COLO668 (cell line): ENCODE results near the gene DCXR.

Source experiments
- DNase-seq: peaks from one replicate; lab custom pipeline; 2025; ENCODE audit not compliant: unreplicated experiment; lab: John Stamatoyannopoulos, UW

DCXR gene

DNA sequence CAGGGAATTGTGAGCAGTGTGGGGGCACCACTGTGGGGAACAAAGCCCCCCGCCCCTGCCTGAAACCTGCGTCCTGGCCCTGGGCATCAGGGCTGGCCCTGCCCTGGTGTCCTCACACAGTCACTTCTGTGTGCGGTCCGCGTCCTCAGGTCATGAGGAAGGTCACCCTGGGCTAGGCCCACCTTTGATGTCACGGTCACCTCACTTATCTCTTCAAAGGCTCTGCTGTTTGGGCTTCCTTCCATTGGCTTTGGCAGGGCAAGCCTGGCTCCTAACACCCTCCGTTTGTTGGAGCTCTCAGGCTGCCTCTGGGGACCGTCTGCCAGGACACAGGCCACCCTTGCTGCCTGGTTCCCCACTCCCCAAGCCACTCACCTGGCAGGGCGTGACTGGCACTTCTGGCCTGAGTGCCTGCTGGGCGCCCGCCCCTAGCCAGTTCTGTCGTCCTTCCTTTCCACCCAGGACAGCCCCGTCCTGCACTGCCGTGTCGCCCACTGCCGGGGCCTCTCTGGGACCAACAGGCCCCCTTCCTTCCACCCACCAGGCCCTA, 23.6 kb downstream of the DCXR start:
- no peak for DNase-seq

DNA sequence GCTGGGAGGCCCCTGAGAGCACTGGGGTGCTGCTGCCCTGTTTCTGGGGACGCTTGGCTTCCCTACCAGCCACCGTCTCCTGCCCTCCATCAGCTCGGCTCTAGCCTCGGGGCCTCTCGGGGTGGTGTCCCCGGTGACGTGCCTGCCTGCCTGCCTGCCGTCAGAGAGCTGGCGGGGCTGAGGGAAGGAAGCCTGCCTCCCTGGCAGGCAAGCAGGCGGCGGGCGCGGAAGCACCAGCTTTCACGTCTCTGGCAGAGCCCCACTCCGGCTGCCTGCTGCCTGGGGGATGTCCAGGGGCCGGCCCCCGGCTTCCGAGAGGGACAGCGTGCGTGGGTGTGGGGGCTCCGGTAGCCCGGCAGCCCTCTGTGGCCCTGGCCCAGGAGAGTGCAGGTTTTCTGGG, 24.2 kb downstream of the DCXR start:
- no peak for DNase-seq

GRCh38 chr17:82012640-82013295, 24.7 kb downstream of the DCXR start:
- no peak for DNase-seq

- no peak for DNase-seq
Observed at GRCh38 chr17:82012261-82012639, 25.2 kb downstream of the DCXR start.

- no peak for DNase-seq
Observed at GRCh38 chr17:82011617-82012187, 25.8 kb downstream of the DCXR start.

DNA sequence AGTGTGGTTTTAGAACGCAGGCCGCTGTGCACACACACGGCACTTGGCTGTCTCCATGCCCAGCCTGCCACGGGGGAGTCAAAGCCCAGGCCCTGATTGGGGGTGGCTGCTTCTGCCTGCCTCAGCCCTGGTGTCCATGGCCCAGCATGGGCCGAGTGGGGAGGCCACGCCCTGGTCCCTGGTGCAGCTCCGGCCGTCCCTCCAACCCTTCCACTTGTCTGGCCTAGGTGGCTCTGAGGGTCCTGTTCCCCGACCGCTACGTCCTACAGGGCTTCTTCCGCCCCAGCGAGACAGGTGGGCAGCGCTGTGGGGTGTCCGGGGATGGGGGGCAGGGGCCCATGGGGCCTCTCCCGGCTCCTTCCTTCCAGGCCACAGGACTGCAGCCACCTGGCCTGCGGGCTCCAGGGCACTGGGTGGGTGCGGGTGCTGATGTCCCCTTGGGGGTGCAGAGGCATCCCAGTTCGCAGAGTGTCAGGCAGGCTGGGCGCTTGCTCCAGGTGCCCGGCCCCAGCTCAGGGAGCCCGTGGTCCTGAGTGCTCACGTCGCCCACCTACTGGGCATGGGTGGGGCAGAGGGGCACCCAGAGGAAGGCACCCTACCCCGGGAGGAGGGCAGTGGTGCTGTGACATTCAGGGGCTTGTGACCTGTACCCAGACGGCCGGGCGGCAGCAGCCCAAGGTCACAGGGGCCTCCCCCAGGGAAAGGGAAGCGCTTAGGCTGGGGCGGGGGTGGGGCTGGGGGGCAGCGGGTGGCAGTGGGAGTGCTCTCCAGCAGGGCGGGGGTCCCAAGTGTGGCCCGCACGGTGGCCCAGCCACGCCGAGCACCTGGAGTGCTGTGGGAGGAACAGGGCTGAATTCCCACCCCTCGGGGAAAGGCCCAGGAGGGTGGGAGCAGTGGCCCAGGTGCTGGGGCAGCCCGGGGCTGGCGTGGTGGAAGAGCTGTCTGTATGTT, 26.6 kb downstream of the DCXR start:
- no peak for DNase-seq

DNA sequence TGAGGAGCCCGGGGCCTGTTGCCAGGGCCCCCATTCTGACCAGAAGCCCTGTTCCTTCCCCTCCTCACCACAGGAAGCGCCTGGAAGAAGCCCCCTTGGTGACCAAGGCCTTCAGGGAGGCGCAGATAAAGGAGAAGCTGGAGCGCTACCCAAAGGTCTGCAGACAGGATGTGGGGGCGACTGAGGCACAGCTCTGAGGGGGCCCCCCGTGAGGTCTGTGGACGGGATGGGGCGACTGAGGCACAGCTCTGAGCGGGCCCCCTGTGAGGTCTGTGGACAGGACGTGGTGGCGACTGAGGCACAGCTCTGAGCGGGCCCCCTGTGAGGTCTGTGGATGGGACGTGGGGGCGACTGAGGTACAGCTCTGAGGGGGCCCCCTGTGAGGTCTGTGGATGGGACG, 28.1 kb downstream of the DCXR start:
- DNase-seq, result no peak

DNA sequence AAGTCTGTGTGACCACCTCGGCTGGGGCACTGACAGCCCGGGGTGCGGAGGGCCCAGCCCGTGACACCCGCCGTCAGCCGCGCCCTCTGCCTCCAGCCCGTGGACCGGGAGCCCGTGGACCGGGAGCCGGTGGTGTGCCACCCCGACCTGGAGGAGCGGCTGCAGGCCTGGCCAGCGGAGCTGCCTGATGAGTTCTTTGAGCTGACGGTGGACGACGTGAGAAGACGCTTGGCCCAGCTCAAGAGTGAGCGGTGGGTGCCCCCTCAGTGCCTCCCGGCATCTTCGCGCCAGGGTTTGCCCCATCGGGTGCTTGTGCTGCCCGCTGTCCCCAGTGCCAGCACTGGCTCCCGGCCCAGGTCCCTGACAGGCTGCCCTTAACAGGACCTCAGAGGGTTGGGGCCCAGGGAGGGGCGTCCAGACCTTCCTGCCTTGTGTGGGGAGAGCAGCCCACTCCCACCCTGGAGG, 28.5 kb downstream of the DCXR start:
- DNase-seq, result no peak

- DNase-seq, result no peak
Observed at GRCh38 chr17:82008258-82008940, 29.1 kb downstream of the DCXR start.

GRCh38 chr17:82007495-82008257, 29.8 kb downstream of the DCXR start:
- DNase-seq, result no peak

DNA sequence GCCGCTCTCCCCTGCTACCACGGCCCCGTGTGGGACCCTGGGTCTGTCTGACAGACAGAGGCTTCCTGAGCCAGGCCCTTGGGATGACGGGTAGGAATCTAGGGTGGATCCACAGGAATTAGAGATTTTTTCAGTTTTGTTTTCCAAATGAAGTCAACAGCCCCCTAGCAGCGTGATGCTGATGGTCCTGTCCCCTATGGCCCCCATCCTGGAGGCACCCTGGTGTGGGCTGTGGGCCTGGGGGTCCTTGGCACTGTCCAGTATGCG, 30.3 kb downstream of the DCXR start:
- DNase-seq, result no peak

- no peak for DNase-seq
Observed at GRCh38 chr17:82006468-82007227, 30.8 kb downstream of the DCXR start.

- no peak for DNase-seq
Observed at GRCh38 chr17:82005701-82006348, 31.7 kb downstream of the DCXR start.

DNA sequence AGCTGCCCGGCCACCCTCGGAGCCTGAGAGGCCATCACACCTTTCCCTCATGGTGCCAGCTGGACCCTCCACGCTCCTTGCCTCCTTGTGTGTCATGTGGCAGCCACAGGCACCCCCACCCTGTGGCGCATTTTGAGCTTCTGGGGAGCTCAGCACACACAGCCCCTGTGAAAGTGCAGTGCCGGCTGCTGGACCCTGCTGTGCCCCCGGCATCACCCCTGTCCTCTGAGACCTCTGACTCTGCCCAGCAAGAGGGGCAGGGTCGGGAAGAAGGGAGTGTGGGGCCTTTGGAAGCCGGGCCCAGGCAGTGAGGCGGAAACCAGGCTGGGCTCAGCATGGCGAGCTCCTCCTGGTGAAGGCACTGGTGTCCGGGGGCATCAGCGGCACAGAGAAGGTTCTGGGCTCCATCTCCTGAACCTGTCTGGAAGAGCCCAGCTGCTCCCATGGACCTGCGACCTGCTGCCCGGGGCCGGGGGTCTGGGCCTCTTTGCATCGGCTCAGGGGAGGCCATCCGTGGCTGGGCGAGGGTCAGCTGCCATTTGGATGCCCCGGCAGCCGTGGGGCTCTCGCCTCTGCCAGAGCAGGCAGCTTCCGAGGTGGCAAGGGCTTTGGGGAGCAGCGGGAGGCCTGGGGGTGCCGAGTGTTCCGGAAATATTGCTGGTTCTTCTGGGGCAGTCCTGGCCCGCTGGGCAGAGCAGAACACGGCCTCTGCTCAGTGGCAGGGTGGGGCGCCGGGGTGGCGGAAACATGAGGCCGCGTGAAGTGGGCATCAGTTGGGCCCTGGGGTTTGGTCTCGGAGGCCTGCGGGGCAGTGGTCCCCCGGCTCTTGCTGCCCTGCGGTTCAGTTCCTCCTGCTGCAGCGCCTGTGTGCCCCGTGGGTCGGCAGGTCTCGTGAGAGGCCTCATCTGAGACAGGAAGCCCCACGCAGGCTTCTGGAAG, 32.7 kb downstream of the DCXR start:
- no peak for DNase-seq

GRCh38 chr17:82003411-82004381, 33.8 kb downstream of the DCXR start:
- no peak for DNase-seq

DNA sequence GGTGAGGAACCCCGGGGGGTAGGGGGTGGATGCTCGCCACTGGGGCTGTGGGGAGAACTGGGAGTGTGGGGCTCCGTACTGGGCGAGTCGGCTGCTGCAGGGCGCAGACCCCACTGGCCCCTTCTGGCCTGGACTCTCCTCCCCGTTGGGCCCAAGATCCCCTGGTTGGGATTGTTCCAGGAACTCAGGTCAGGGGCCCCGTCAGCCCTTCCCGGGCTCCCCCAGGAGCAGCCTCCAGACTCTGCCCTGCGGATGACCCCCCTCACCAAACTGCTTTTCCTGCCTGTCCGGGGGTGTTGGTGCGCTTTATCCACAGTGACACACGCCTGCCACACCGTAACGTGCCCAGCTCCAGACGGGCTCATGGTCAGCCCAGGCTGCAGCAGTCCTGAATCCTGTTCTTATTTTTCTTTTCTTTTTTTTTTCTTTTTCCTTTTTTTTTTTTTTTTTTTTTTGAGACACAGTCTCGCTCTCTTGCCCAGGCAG, 35.9 kb downstream of the DCXR start:
- no peak for DNase-seq
